B cell (primary cell): ENCODE data around the gene FAM120AOS.

Source experiments
- CTCF ChIP-seq: fragments of 200-600 bp; IDR thresholded peaks from one replicate; pipeline ENCODE4 v1.8.0; 2022; ENCODE audit warnings: antibody characterized with exemption, mild to moderate bottlenecking
- EZH2 ChIP-seq: IDR thresholded peaks from 2 replicates; pipeline ENCODE4 v1.6.1; 2012; ENCODE audit warnings: borderline replicate concordance, low read depth, mild to moderate bottlenecking, moderate library complexity, low read length; ENCODE audit not compliant: insufficient read depth, poor library complexity, severe bottlenecking

- no peak for TF ChIP-seq EZH2
- TF ChIP-seq CTCF = no peak
Measured at GRCh38 chr9:93459432-93459847, 6.1 kb upstream of the FAM120AOS start.
